COLO668 (cell line): ENCODE data around the gene PACS2.

Experiments
- DNase-seq: peaks from one replicate; lab custom pipeline; 2025; ENCODE audit not compliant: unreplicated experiment; lab: John Stamatoyannopoulos, UW

PACS2 gene

GRCh38 chr14:105367116-105368031 is 52.8 kb downstream of the PACS2 start:
- DNase-seq = no peak

GRCh38 chr14:105368032-105368417 is 53.5 kb downstream of the PACS2 start:
- no peak for DNase-seq

GRCh38 chr14:105368426-105368825 is 53.9 kb downstream of the PACS2 start:
- no peak for DNase-seq

- DNase-seq = no peak
Measured at GRCh38 chr14:105368910-105369652, 54.5 kb downstream of the PACS2 start.

GRCh38 chr14:105369653-105370040 is 55.1 kb downstream of the PACS2 start:
- DNase-seq = no peak

GRCh38 chr14:105374389-105374788 is 59.8 kb downstream of the PACS2 start:
- DNase-seq = no peak

- no peak for DNase-seq
Measured at GRCh38 chr14:105375635-105376057, 61.1 kb downstream of the PACS2 start.

- no peak for DNase-seq
Measured at GRCh38 chr14:105376521-105377440, 62.2 kb downstream of the PACS2 start.

DNA sequence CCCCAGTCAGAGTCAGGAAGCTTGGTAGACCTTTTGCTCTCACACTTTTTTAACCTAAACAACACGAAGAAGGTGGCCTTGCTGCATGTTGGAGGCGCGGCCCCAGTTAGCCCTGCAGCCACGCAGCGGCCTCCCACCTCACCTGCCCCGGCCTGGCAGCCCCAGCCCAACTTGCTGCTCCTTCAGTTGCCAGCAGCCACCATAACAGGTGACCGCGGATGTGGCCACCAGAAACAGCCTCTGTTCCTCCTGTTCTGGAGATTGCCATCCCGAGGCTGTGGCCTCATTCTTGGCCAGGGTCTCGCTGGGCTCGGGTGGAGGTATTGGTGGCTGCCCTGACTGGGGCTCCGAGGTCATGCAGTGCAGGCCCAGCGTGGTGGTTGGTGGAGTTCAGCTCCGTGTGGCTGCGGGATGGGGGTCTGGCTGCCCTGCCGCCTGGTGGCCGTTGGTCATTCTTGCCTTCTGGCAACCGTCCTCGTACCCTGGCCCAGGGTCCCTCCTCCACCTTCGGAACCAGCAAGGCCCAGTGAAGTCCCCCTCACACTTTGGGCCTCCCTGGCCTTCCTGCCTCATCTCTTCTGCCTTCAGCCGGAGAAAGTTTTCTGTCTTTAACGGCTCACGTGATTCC is 63.1 kb downstream of the PACS2 start:
- DNase-seq = no peak

DNA sequence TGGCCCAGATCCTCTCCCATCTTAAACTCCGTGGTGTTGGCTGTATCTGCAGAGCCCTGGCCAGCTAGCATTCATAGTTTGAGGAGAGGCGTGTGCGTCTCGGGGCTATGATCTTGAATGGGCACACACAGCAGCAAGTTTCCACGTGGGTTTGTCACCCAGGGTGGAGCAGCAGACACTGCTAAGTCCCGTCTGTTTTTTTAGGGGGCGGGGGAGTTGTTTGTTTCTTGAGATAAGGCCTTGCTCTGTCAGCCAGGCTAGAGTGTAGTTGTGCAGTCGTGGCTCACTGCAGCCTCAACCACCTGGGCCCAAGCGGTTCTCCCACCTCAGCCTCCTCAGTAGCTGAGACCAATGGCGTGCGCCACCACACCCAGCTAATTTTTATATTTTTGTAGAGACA is 63.7 kb downstream of the PACS2 start:
- DNase-seq = no peak

GRCh38 chr14:105378873-105379685 is 64.5 kb downstream of the PACS2 start:
- DNase-seq = no peak

- DNase-seq = no peak
Measured at GRCh38 chr14:105379946-105380345, 65.4 kb downstream of the PACS2 start.

GRCh38 chr14:105380756-105381155 is 66.2 kb downstream of the PACS2 start:
- no peak for DNase-seq

- DNase-seq = no peak
Measured at GRCh38 chr14:105381446-105382342, 67.1 kb downstream of the PACS2 start.

DNA sequence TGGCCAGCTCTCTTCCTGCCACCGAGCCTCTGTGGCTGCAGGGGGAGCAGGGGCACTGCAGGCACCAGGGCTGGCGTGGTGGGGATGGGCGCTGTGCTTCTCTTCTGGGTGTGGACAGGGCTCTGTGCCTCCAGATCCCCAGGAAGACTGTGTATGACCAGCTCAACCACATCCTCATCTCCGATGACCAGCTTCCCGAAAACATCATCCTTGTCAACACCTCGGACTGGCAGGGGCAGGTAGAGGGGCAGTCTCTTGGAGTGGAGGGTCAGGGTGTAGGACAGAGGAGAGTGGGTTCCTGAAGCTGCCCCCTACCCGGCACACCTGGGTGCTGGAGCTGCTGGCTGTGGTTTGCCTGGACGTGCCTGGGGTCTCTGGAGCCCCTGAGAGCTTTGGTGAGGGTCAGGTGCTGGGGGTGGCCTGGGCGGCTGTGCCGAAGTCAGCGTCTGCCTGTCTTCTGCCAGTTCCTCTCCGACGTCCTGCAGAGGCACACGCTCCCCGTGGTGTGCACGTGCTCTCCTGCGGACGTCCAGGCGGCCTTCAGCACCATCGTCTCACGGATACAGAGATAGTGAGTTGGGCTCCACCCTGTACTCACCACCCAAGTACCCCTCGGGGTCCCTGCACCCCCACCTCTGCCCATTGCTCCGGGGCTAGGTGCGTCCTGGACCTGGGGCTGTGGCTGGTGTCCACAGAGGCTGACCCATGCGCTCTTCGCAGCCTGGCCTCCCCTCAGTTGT is 68.0 kb downstream of the PACS2 start:
- no peak for DNase-seq

DNA sequence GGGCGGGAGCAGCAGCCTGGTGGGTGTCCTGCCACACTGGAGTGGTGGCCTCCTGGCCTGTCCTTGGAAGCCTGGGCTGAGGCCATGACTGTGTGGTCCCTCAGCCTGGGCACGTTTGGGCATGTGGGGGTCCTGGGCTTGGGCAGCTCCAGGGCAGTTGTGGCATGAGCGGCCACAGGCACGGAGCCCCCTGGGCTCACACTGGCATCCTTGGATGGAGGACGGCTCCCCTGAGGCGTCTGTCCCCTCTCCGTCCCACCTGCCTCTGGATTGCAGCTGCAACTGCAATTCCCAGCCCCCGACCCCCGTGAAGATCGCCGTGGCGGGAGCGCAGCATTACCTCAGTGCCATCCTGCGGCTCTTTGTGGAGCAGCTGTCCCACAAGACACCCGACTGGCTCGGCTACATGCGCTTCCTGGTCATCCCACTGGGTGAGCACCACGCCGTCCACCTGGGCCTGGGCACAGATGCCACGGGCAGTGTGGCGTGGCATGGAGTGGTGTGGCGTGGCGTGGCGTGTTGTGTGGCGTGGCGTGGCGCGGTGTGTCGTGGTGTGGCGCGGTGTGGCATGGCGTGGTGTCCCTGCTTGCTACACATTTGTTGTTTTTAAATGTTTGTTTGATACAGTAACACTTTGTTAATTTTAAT is 68.7 kb downstream of the PACS2 start:
- no peak for DNase-seq

DNA sequence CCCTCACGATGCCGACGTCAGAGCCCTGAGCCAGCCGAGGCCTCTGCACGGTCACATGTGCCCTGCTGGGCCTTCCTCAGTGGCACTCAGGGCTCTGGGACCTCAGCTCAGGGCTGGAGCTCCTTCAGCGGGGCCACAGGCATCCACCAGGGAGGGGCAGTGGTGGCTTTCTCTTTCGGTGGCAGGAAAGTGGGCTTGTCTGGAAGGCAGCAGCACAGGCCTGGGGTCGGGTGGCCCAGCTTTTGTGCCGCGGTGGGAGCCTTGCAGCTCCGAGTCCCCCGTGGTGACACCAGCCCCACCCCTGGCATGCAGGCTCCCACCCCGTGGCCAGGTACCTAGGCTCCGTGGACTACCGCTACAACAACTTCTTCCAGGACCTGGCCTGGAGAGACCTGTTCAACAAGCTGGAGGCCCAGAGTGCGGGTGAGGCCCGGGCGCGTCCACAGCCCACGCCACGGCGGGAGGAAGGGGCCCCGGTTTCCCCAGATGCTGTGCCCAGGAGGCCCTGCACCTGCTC is 69.6 kb downstream of the PACS2 start:
- DNase-seq = no peak
